SW480 (cell line): ENCODE results near the gene GJB5.
A peak's percentile ranks its signal among the peaks of the same experiment; 100 is the strongest.

Experiments used
- DNase-seq: peaks from one replicate; pipeline ENCODE4 v3.0.0-alpha.2; 2016; ENCODE audit warnings: low spot score

The GJB5 gene

GRCh38 chr1:34776911-34777310 lies 22.1 kb downstream of the GJB5 start:
- no peak for DNase-seq

- DNase-seq: no peak
Observed at GRCh38 chr1:34777519-34778321, 22.9 kb downstream of the GJB5 start.

GRCh38 chr1:34778381-34778780 lies 23.5 kb downstream of the GJB5 start:
- DNase-seq: no peak

GRCh38 chr1:34779005-34779404 lies 24.2 kb downstream of the GJB5 start:
- no peak for DNase-seq

- DNase-seq: peak; percentile 79
Observed at GRCh38 chr1:34779526-34779925, 24.7 kb downstream of the GJB5 start.

- DNase-seq: no peak
Observed at GRCh38 chr1:34779962-34780361, 25.1 kb downstream of the GJB5 start.

- DNase-seq: no peak
Observed at GRCh38 chr1:34780528-34780927, 25.7 kb downstream of the GJB5 start.

GRCh38 chr1:34781071-34781843 lies 26.4 kb downstream of the GJB5 start, which contains the start of gene GJB3:
TSS of gene GJB3 (plus strand) at chr1:34781214. CDS start at chr1:34784763, 3,549 bp downstream.
- DNase-seq: peak; percentile 71

- DNase-seq: peak; percentile 56
Observed at GRCh38 chr1:34781844-34782391, 27.1 kb downstream of the GJB5 start.

GRCh38 chr1:34784751-34785221 lies 29.9 kb downstream of the GJB5 start:
- DNase-seq: no peak

GRCh38 chr1:34785231-34785874 lies 30.5 kb downstream of the GJB5 start:
- DNase-seq: no peak

- no peak for DNase-seq
Observed at GRCh38 chr1:34785875-34786470, 31.1 kb downstream of the GJB5 start.

GRCh38 chr1:34786521-34787325 lies 31.9 kb downstream of the GJB5 start:
- DNase-seq: peak; percentile 84

- peak; percentile 35 for DNase-seq
Observed at GRCh38 chr1:34787461-34788420, 32.9 kb downstream of the GJB5 start.

GRCh38 chr1:34790985-34791384 lies 36.1 kb downstream of the GJB5 start:
- no peak for DNase-seq

- DNase-seq: no peak
Observed at GRCh38 chr1:34792424-34792823, 37.6 kb downstream of the GJB5 start.

GRCh38 chr1:34792868-34793727 lies 38.3 kb downstream of the GJB5 start, which contains the start of gene GJA4:
TSS of gene GJA4 (plus strand) at chr1:34792999. CDS start at chr1:34794214, 1,215 bp downstream.
- DNase-seq: no peak

GRCh38 chr1:34794001-34794789 lies 39.3 kb downstream of the GJB5 start:
- DNase-seq: no peak
